Dermis blood vessel endothelial cell (primary cell): ENCODE data around the gene EVI5. TPM values are rescaled to one million over a fixed set of nuclear protein-coding genes. Genes with fewer than 3 reads are reported as not detected.

Experiments used
- DNase-seq: peaks from one replicate; pipeline ENCODE4 v3.0.0; 2010
- total RNA-seq: library from RNA; depleted of rRNA; stranded (reverse); fragments of >200 nt; gene quantifications from 2 replicates; pipeline ENCODE4 v1.2.3, GENCODE V29; 2014

EVI5 gene
- total RNA-seq, 1 donor from 2014 or later: 25.5 TPM

GRCh38 chr1:92505015-92505692 is 279.8 kb downstream of the EVI5 start:
- DNase-seq: no peak

GRCh38 chr1:92504291-92505014 is 280.5 kb downstream of the EVI5 start:
- no peak for DNase-seq

DNA sequence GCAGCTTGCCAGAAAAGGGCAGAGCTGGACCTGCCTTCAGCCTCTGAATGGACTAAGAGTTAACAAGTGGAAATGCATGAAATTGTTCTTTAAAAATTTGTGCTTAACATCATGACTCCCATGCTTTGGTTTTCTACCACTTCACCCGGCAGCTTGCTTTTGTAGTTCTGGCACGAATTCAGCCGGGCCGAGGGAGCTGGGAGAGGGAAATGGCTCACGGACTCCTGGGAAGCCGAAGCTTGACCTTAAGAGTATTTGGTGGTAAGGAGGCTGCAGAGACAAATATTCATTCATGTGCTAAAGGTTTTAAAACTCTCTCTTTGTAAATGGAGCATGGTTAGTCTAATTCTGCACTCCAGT is 281.0 kb downstream of the EVI5 start:
- DNase-seq: no peak

- no peak for DNase-seq
Measured at GRCh38 chr1:92503043-92503925, 281.6 kb downstream of the EVI5 start.

DNA sequence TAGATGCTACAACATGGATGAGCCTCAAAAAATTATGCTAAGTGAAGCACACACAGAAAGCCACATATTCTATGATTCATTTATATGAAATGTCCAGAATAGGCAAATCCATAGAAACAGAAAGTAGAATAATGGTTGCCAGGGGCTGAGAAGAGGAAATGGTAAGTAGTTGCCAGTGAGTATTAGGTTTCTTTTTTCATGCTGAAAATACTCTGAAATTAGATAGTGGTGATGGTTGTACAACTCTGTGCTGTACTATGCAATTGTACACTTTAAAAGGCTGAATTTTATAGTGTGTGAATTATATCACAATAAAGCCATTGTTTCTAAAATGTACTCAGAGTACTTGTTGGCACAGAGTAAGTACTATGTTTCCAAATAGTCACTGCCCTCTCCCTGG is 282.7 kb downstream of the EVI5 start:
- DNase-seq: no peak

DNA sequence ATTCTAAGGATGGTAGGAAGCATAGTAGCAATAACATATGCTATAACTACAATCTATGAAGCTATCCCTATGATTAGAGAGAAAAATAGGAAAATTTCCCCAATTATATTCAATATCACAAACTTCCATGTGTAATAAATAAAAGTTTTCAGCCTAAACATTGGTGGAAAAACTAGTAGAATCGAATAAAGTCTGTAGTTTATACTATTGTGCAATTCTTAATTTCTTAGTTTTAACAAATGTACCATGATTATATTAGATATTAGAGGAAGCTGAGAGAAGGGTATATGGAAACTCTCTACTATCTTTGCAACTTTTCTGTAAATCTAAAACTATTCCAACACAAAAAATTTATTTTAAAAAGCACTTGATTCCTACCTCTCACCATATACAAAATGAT is 284.4 kb downstream of the EVI5 start:
- no peak for DNase-seq

GRCh38 chr1:92495392-92496063 is 289.4 kb downstream of the EVI5 start:
- no peak for DNase-seq

- DNase-seq: no peak
Measured at GRCh38 chr1:92494485-92495141, 290.3 kb downstream of the EVI5 start.

GRCh38 chr1:92493139-92493538 is 291.8 kb downstream of the EVI5 start:
- DNase-seq: no peak

- no peak for DNase-seq
Measured at GRCh38 chr1:92488832-92489231, 296.1 kb downstream of the EVI5 start.

DNA sequence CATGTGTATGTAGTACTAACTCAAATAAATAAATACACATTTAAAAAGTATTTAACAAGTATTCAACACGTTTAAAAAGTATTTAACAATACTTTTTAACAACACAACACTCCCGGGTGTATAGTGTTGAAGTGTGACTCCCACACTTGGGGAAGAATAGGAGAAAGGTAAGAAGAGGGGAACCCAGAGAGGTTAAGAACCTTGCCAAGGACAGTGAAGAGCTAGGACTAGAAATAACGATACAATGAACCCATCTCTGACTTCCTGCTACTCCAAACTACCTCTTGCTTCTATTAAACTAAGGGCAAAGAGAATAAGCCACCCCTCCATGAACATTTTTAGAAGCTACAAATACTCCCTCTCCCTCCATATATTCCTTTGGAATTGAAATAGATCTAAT is 296.5 kb downstream of the EVI5 start:
- DNase-seq: no peak

DNA sequence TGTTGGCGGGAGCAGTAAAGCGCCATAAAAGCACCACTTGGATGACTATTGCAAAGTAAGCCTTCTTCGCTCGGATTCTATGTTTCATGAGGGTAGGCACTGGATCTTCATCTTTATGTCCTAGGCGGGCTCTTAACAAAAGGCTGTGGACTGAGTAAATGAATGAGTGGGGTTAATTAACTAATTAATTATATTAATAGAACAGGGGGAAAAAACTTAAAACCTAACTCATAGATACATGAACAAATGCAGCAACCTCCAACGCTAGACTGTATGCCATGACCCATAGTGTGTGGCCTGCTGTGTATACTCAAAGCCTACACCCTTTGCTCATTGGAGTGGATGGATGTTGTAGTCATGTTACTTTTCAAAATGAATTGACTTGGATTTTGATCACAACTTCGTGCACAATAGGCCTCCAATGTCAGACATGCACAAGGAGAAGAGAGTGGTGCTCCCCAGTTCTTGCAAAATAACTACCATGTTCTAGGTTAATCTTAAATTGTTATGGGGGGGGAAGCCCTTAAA is 297.8 kb downstream of the EVI5 start:
- DNase-seq: no peak

DNA sequence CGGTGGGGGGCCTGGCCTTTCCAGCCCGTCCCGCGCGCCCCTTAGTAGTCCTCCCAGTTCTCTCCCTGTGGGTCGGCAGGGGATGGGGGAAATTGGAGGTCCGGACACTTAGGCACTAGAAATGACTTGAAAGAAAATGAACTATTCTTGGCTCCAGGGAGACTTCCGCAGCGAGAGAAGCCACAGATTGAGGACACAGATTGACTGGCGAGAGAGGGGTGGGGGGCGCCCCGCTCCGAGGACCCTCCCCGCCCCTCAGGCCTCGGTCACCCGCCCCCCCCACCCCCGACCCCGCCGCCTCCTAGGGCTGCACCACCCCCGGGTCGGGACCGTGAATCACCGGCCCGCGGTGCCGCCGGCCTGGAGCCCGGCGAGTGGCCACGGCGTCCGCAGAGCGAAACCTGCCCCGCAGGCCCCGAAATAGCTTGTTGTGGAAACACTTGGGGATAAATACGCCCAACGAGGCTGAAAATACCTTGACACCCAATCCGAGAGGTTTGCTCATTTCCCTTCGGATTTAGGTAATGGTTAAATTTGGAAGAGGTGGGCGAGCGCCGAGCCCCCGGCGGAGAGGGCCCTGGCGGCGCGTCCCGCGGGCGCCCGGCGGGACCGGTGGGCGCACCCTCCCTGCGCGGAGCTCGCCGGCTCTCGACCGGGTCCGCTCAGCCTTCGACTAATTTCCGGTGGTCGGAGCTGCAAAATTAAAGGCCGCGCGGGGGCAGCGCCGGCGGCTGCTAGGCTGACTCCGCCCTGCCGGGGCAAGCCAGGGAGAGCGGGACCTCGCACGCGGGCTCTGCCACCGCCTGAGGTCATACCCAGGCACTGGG is 298.4 kb downstream of the EVI5 start, which contains the start of gene GFI1:
GFI1 (minus strand) TSS at position 675 of the 827 bp plus-strand sequence. CDS start 3,438 bp downstream, outside the sequence.
- peak; percentile 16 for DNase-seq

DNA sequence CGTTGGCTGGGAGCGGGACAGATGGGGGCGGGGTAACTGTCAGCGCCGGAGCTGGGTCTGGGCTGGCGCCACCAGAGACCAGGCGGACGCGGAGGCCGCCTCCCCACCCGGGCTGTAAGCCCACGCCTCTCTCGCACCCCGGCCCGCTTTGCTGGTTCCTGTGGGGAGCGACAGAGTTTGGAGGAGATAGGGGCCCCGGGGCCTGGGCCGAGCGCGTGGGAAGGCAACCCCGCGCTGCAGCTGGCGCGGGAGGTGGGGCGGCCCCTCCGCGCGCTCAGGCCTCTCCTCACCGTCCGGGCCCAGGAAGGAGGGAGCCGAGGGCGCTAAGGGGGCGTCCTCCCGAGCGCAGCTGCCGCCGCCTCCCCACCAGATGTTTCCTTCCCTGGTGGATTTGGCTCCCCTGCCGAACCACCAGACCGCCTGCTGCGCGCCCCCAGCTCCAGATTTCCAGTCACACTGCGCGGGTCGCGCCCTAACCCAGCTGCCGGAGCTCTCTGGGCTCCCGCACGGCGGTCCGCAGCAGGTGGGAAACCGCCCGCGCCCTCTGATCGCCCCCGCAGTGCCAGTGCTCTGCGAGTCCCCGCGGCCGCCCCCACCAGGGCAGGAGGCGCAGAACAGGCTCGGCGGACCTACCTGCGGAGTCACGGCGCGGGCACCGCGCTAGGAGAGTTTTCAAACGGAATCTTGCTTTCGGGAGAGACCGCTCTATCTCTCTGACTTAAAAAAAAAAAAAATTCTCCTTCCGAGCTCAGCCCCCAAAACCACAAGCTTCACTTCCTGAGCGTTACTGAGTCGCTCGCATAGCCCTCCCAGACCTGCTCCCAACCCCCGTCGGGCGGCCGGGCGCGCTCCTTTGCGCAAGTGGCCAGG is 299.3 kb downstream of the EVI5 start:
- peak; percentile 39 for DNase-seq

DNA sequence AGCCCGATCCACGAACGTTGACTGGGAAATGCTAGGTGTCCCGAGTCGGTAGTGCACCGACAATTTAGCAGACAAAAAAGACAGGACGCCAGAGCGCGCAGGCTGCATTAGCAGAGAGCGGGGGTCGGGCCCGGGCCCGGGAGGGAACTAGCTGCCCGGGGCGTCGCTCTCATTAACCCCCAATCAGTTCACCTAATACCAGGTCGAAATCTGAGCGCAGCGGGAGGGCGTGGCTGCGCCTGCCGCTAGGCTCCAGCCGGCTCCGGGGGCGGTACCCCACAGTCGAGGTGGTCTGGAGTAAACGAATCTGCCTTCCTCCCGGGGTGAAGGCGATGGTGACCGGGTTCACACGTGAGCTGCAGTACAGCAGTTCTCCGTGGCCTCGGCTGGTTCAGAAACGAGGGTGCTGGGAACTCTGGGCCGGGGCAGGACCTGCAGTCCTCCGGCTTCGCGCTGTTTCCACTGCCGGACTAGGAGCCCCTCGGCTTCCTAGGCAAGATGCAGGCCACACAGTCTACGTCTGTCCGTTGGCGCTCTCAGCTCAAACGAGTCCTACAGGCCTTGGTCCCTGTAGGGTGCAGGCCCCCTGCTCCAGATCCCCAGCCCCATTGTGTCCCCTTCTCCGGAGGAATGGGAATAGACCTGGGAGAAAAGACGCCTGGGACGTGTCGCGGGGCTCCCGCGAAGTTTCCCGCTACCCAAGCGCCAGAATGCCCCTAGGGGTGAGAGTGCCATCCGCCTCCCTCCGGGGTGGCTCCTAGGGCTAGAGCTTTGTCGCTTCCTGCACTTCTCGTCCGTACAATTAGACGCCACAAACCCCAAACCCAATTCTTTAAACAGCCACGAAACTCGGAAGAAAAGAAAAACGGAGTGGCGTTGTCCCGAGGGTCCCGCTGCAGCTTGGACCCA is 300.2 kb downstream of the EVI5 start:
- DNase-seq: peak; percentile 15

DNA sequence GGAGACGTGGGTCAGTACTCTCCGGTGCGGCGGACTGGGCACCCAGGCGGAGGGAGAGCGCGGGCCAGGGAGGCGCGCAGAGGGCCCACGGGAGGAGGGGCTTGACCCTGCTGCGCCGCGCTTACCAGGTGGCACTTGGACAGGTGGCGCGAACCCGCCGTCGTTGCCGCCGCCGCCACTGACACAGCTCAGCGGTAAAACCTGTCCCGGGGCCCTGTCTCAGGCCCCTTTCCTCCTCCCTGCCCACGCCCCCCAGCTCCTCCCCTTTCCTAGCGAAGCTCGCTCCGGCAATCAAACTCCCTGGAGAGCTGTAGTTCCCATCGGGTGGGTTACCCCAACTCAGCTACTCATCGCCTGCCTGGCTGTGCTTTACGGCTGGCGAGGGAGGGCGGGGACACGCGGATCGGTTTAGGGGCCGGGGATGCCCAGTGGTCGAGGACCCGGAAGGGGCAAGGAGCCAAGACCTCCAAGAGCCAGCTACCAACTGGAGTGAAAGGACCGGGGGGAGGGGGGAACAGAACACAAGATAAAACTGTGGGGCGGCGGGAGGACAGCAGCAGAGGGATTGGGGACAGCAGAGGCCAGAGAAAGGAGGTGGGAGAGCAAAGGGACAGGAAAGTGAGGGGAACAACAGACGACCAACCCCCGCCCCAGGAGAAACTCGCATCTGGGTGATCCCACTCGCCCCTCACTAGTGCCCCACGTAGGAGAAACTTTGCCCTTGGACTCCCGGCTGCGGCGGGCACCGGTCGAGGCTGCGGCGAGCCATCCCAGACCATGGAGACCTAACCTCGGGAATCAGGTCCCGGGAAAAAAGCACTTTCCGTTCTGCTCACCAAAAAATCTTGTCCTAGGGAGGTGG is 301.1 kb downstream of the EVI5 start:
- no peak for DNase-seq

GRCh38 chr1:92482665-92483609 is 302.0 kb downstream of the EVI5 start:
- peak; percentile 31 for DNase-seq
